ENCODE data around the gene RHPN2.
"Not testable (repeated sequence)": the region's sequence is repeated elsewhere in the genome, so short reads cannot be mapped to it uniquely, and the experiment has no call there.

The RHPN2 gene

GRCh38 chr19:33032218-33032781 is 32.4 kb downstream of the RHPN2 start:
- no peak for DNase-seq (ENCODE audit: low read depth in 2 of 3, low spot score in 1 of 3)

GRCh38 chr19:33029746-33030303 is 34.9 kb downstream of the RHPN2 start:
- DNase-seq (ENCODE audit: low read depth in 2 of 3, low spot score in 1 of 3), result no peak

GRCh38 chr19:33026602-33027001 is 38.1 kb downstream of the RHPN2 start:
- DNase-seq (ENCODE audit: low read depth in 2 of 3, low spot score in 1 of 3), result not testable (repeated sequence)

GRCh38 chr19:33025468-33026238 is 39.0 kb downstream of the RHPN2 start:
- DNase-seq (ENCODE audit: low read depth in 2 of 3, low spot score in 1 of 3), result not testable (repeated sequence)

GRCh38 chr19:33024398-33024797 is 40.3 kb downstream of the RHPN2 start:
- no peak for DNase-seq (ENCODE audit: low read depth in 2 of 3, low spot score in 1 of 3)

GRCh38 chr19:33022472-33023116 is 42.1 kb downstream of the RHPN2 start:
- no peak for DNase-seq (ENCODE audit: low read depth in 2 of 3, low spot score in 1 of 3)

- DNase-seq (ENCODE audit: low read depth in 2 of 3, low spot score in 1 of 3), result not testable (repeated sequence)
These were observed 53.8 kb downstream of the RHPN2 start for GRCh38 chr19:33010891-33011290.

- DNase-seq (ENCODE audit: low read depth in 2 of 3, low spot score in 1 of 3), result no peak
These were observed 56.0 kb downstream of the RHPN2 start for GRCh38 chr19:33008738-33009137.

GRCh38 chr19:33005440-33005839 is 59.2 kb downstream of the RHPN2 start:
- DNase-seq (ENCODE audit: low read depth in 2 of 3, low spot score in 1 of 3), result no peak

- DNase-seq (ENCODE audit: low read depth in 2 of 3, low spot score in 1 of 3), result not testable (repeated sequence)
These were observed 61.2 kb downstream of the RHPN2 start for GRCh38 chr19:33003424-33004024.

GRCh38 chr19:33002126-33002865 is 62.4 kb downstream of the RHPN2 start:
- not testable (repeated sequence) for DNase-seq (ENCODE audit: low read depth in 2 of 3, low spot score in 1 of 3)

- DNase-seq (ENCODE audit: low read depth in 2 of 3, low spot score in 1 of 3), result no peak
These were observed 63.8 kb downstream of the RHPN2 start for GRCh38 chr19:33000910-33001309.

GRCh38 chr19:33000510-33000909 is 64.2 kb downstream of the RHPN2 start:
- DNase-seq (ENCODE audit: low read depth in 2 of 3, low spot score in 1 of 3), result no peak

- DNase-seq (ENCODE audit: low read depth in 2 of 3, low spot score in 1 of 3), result no peak
These were observed 66.0 kb downstream of the RHPN2 start for GRCh38 chr19:32998722-32999121.

GRCh38 chr19:32997716-32998355 is 66.9 kb downstream of the RHPN2 start:
- DNase-seq (ENCODE audit: low read depth in 2 of 3, low spot score in 1 of 3), result no peak

- DNase-seq (ENCODE audit: low read depth in 2 of 3, low spot score in 1 of 3), result not testable (repeated sequence)
These were observed 67.6 kb downstream of the RHPN2 start for GRCh38 chr19:32997061-32997464.

GRCh38 chr19:32995966-32996365 is 68.7 kb downstream of the RHPN2 start:
- DNase-seq (ENCODE audit: low read depth in 2 of 3, low spot score in 1 of 3), result not testable (repeated sequence)

- no peak for DNase-seq (ENCODE audit: low read depth in 2 of 3, low spot score in 1 of 3)
These were observed 76.0 kb downstream of the RHPN2 start for GRCh38 chr19:32988724-32989123.

GRCh38 chr19:32988254-32988653 is 76.4 kb downstream of the RHPN2 start:
- DNase-seq (ENCODE audit: low read depth in 2 of 3, low spot score in 1 of 3), result not testable (repeated sequence)

GRCh38 chr19:32982488-32982887 is 82.2 kb downstream of the RHPN2 start:
- DNase-seq (ENCODE audit: low read depth in 2 of 3, low spot score in 1 of 3), result not testable (repeated sequence)
